A673 (cell line): ENCODE results near the gene FAM13A. TPM values are rescaled to one million over a fixed set of nuclear protein-coding genes. Genes with fewer than 3 reads are reported as not detected.

Experiments
- BruUV-seq: library from RNA; stranded (reverse); fragments of 400-500 nt; replicated peaks from 2 replicates; lab custom pipeline; 2021; lab: Mats Ljungman, UMichigan
- CTCF ChIA-PET: fragments of 300-600 bp; sonication (Branson Sonifier 250); formaldehyde crosslinking; loops from one replicate; lab custom pipeline; 2022; ENCODE audit warnings: antibody characterized with exemption; lab: Charles Lee
- POLR2A ChIA-PET: fragments of 300-600 bp; sonication (Branson Sonifier 250); formaldehyde crosslinking; loops from one replicate; lab custom pipeline; 2022; ENCODE audit warnings: antibody characterized with exemption; ENCODE audit not compliant: low non-redundant PET; lab: Charles Lee
- DNase-seq: peaks from one replicate; pipeline ENCODE4 v3.0.0-alpha.2; 2015; ENCODE audit warnings: low spot score
- H3K27ac ChIP-seq: fragments of 200-600 bp; sonication (generic); 2 replicates; pipeline ENCODE4 v1.5.1; 2016; ENCODE audit warnings: mixed run types, low read depth, mild to moderate bottlenecking, mixed read lengths, antibody characterized with exemption, low read length; ENCODE audit not compliant: poor library complexity, severe bottlenecking
- H3K27me3 ChIP-seq: fragments of 200-600 bp; sonication (generic); replicated peaks from 2 replicates; pipeline ENCODE4 v1.6.1; 2017; ENCODE audit warnings: mixed run types, low read depth, mild to moderate bottlenecking, mixed read lengths, antibody characterized with exemption, low read length; ENCODE audit not compliant: insufficient read depth, poor library complexity
- H3K36me3 ChIP-seq: fragments of 200-600 bp; sonication (generic); 2 replicates; pipeline ENCODE4 v1.6.1; 2016; ENCODE audit warnings: mixed run types, mild to moderate bottlenecking, mixed read lengths, antibody characterized with exemption, low read length; ENCODE audit not compliant: insufficient read depth, poor library complexity, severe bottlenecking
- H3K4me1 ChIP-seq: fragments of 200-600 bp; sonication (generic); 2 replicates; pipeline ENCODE4 v1.6.1; 2017; ENCODE audit warnings: mixed run types, mild to moderate bottlenecking, mixed read lengths, antibody characterized with exemption, low read length; ENCODE audit not compliant: insufficient read depth, poor library complexity, severe bottlenecking
- H3K4me3 ChIP-seq: fragments of 200-600 bp; sonication (generic); 2 replicates; pipeline ENCODE4 v1.5.1; 2016; ENCODE audit warnings: low read depth, mixed run types, mild to moderate bottlenecking, mixed read lengths, low read length; ENCODE audit not compliant: poor library complexity, severe bottlenecking
- H3K9me3 ChIP-seq: fragments of 200-600 bp; sonication (generic); 2 replicates; pipeline ENCODE4 v1.6.1; 2016; ENCODE audit warnings: mixed run types, low read depth, mild to moderate bottlenecking, mixed read lengths, antibody characterized with exemption, low read length; ENCODE audit not compliant: poor library complexity, severe bottlenecking
- EZH2 ChIP-seq: fragments of 200-600 bp; sonication (generic); IDR thresholded peaks from 2 replicates; pipeline ENCODE4 v1.6.1; 2017; ENCODE audit warnings: borderline replicate concordance, low read depth, mild to moderate bottlenecking, mixed read lengths, antibody characterized with exemption, low read length; ENCODE audit not compliant: poor library complexity, severe bottlenecking
- intact Hi-C: fragments of 100-400 bp; cut with micrococcal nuclease; formaldehyde crosslinking; loops from one replicate; pipeline ENCODE4 v1.10.0; 2022; ENCODE audit not compliant: unreplicated experiment
- total RNA-seq: library from RNA; stranded (reverse); gene quantifications from 2 replicates; pipeline ENCODE4 v1.2.3, GENCODE V29; 2021
- TF ChIP-seq, protein P1 (sequence below): fragments of 300-800, 200-600 bp; sonication (generic); conservative IDR thresholded peaks from 2 replicates; pipeline ENCODE4 v1.5.1; 2017; ENCODE audit warnings: low read depth, mild to moderate bottlenecking, antibody characterized with exemption, low read length, moderate library complexity, mixed read lengths

FAM13A gene
- total RNA-seq, 1 experiment from 2014 or later: 15.5 TPM

DNA sequence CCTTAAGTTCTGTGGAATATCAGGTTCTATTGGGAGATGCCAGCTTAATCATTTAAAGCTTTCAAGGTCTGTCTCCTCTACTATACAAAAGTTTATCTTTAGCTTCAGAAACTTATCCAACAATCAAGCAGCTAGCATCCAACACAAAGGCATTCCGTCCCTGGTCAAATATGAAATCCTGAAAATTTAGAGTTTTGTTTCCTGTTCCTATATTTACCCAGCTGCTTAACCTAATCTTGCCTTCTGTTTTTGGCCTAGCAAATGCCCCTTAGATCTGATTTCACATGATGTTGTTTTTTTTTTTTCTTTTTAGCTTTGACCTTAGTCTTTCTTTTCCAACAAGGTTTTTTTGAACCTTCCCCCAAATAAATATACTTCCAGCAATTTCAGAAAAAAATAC is 33.8 kb downstream of the FAM13A start:
- TF ChIP-seq, protein P1, sequence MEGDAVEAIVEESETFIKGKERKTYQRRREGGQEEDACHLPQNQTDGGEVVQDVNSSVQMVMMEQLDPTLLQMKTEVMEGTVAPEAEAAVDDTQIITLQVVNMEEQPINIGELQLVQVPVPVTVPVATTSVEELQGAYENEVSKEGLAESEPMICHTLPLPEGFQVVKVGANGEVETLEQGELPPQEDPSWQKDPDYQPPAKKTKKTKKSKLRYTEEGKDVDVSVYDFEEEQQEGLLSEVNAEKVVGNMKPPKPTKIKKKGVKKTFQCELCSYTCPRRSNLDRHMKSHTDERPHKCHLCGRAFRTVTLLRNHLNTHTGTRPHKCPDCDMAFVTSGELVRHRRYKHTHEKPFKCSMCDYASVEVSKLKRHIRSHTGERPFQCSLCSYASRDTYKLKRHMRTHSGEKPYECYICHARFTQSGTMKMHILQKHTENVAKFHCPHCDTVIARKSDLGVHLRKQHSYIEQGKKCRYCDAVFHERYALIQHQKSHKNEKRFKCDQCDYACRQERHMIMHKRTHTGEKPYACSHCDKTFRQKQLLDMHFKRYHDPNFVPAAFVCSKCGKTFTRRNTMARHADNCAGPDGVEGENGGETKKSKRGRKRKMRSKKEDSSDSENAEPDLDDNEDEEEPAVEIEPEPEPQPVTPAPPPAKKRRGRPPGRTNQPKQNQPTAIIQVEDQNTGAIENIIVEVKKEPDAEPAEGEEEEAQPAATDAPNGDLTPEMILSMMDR: no peak
- no peaks in the 10 kb centered on the region for H3K27me3 ChIP-seq
- no peaks in the 10 kb centered on the region for H3K4me1 ChIP-seq
- no peaks in the 10 kb centered on the region for H3K9me3 ChIP-seq
- no peak for DNase-seq
- H3K36me3 ChIP-seq: no peaks in the 10 kb centered on the region
- no peak overlapping the region for H3K27ac ChIP-seq
- ChIA-PET CTCF (interaction anchor here (0.5 kb wide), 1 partner anchor 33 kb away, joined by 7 read pairs; no protein-coding TSS in a partner anchor), POLR2A (no interaction called here)
- intact Hi-C loops: loop anchor here (5.0 kb wide), 1 partner anchor 496 kb away; no protein-coding TSS in a partner anchor
- no peak overlapping the region for H3K4me3 ChIP-seq
- no TSS peak for BruUV-seq

DNA sequence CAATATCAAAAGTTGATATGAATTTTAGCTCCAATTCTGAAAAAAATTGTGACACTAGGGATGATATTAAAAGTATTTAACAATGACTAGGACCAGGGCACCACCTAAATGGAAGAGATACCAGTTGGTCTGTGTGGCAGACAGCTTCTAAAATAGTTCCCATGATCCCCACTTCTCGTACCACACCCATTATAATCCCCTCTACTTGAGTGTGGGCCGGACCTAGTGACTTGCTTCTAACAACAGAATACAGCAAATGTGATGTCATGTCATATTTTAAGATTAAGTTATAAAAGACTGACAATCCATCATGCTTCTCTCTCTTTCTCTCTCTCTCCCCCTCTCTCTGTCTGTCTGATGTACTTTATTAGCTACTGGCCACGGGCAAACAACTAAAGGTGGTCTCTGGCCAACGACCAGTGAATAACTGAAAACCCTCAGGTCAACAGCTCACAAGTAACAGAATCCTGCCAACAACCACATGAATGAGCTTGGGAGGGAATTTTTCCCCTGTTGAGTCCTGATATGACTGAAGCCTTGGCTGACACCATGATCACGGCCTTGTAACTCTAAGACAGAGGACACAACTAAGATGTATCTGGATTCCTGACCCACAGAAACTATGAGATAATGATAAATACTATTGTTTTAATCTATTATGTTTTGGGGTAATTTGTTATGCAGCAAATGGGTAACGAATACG is 34.4 kb downstream of the FAM13A start:
- no peaks in the 10 kb centered on the region for H3K36me3 ChIP-seq
- no TSS peak for BruUV-seq
- no peaks in the 10 kb centered on the region for H3K4me1 ChIP-seq
- POLR2A ChIA-PET: no interaction called here
- H3K27ac ChIP-seq: no peak overlapping the region
- intact Hi-C loops: loop anchor here (5.0 kb wide), 1 partner anchor 495 kb away; no protein-coding TSS in a partner anchor
- TF ChIP-seq, protein P1: no peak
- no peak for TF ChIP-seq EZH2
- H3K9me3 ChIP-seq: no peaks in the 10 kb centered on the region
- DNase-seq: no peak
- H3K27me3 ChIP-seq: no peaks in the 10 kb centered on the region
- no peak overlapping the region for H3K4me3 ChIP-seq
- CTCF ChIA-PET: interaction anchor here (0.5 kb wide), 1 partner anchor 34 kb away, joined by 7 read pairs; no protein-coding TSS in a partner anchor

DNA sequence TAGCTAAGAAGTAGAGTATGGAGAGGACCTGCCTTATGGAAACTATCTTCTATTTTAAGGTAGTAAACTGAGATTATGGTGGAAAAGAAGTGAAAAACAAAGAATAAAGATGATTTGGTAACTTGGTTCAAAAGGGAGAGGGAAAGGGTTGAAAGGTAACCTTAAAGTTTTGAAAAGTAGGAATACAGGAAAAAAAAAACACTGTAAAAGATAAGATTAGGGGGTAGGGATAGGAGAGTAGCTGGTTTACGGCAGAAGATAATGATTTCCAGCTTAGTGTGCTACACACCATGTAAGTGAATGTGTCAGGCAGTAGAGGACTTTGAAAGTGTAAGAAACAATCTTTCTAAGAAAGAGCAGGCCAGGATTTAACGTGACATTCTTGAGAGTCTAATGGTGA is 35.3 kb downstream of the FAM13A start:
- H3K9me3 ChIP-seq: no peaks in the 10 kb centered on the region
- CTCF ChIA-PET: no interaction called here
- intact Hi-C loops: loop anchor here (5.0 kb wide), 1 partner anchor 494 kb away; no protein-coding TSS in a partner anchor
- H3K36me3 ChIP-seq: no peaks in the 10 kb centered on the region
- POLR2A ChIA-PET: no interaction called here
- BruUV-seq: no TSS peak
- no peaks in the 10 kb centered on the region for H3K4me1 ChIP-seq
- TF ChIP-seq, protein P1: no peak
- no peak for TF ChIP-seq EZH2
- no peaks in the 10 kb centered on the region for H3K27me3 ChIP-seq
- H3K27ac ChIP-seq: no peak overlapping the region
- DNase-seq: no peak
- H3K4me3 ChIP-seq: no peak overlapping the region
